A549 treated with CpdA at 1 μM for 4 hours (cell line): ENCODE results near the gene RECQL5. TPM values are rescaled to one million over a fixed set of nuclear protein-coding genes. Genes with fewer than 3 reads are reported as not detected.

ENCODE experiments used
- total RNA-seq: library from RNA; stranded (reverse); fragments of 200-300 nt; extraction: Qiagen RNA extraction; gene quantifications from 5 replicates; pipeline ENCODE4 v1.2.3, GENCODE V29; 2022; ENCODE audit warnings: low read depth

The RECQL5 gene
- 24.2 to 31.8 TPM (median 26.8 TPM) in 5 replicates for total RNA-seq

GRCh38 chr17:75666959-75667790 is at the start of gene RECQL5, which contains the start of gene SAP30BP:
Gene RECQL5 (minus strand): TSS chr17:75667154. CDS start chr17:75666557, 597 bp downstream.
Gene SAP30BP (plus strand): TSS chr17:75667338. CDS start chr17:75667373, 35 bp downstream.

GRCh38 chr17:75632863-75633485 is 34.0 kb downstream of the RECQL5 start, which contains the start of gene SMIM5:
Gene SMIM5 (plus strand): TSS chr17:75633434. CDS start chr17:75640202, 6,768 bp downstream.

GRCh38 chr17:75587675-75588595 is 79.0 kb downstream of the RECQL5 start, which contains the start of gene MYO15B:
Gene MYO15B (plus strand): TSS chr17:75587800. CDS start chr17:75588058, 258 bp downstream.

Other genes starting within 250 kb of the RECQL5 start
- gene TMEM94, start 210.5 kb downstream of the RECQL5 start, total RNA-seq: 39.9 to 52.6 TPM (median 48.8 TPM) in 5 replicates
- 8.6 to 12.2 TPM (median 9.9 TPM) in 5 replicates for gene CASKIN2, start 151.6 kb downstream of the RECQL5 start, total RNA-seq
- 27.8 to 51.0 TPM (median 44.6 TPM) in 5 replicates for gene TSEN54, start 150.6 kb downstream of the RECQL5 start, total RNA-seq
- gene LLGL2, start 141.5 kb downstream of the RECQL5 start, total RNA-seq: 16.8 to 30.9 TPM (median 26.3 TPM) in 5 replicates
- 38.9 to 58.8 TPM (median 48.5 TPM) in 5 replicates for gene MYO15B, start 79.4 kb downstream of the RECQL5 start, total RNA-seq
- 0.43 to 0.81 TPM (median 0.52 TPM) in 5 replicates for gene SMIM5, start 33.7 kb downstream of the RECQL5 start, total RNA-seq
- 96.6 to 129 TPM (median 102 TPM) in 5 replicates for gene SAP30BP, start 184 bp upstream of the RECQL5 start, total RNA-seq
- 38.3 to 62.6 TPM (median 49.8 TPM) in 5 replicates for gene ITGB4, start 54.3 kb upstream of the RECQL5 start, total RNA-seq
- gene GALK1, start 98.0 kb upstream of the RECQL5 start, total RNA-seq: 45.6 to 76.1 TPM (median 66.2 TPM) in 5 replicates
- 26.2 to 32.7 TPM (median 28.4 TPM) in 5 replicates for gene UNK, start 117.7 kb upstream of the RECQL5 start, total RNA-seq
- gene UNC13D, start 177.2 kb upstream of the RECQL5 start, total RNA-seq: 2.9 to 5.0 TPM (median 4.2 TPM) in 5 replicates
- gene WBP2, start 188.2 kb upstream of the RECQL5 start, total RNA-seq: 93.8 to 114 TPM (median 97.0 TPM) in 5 replicates
- gene TRIM47, start 211.4 kb upstream of the RECQL5 start, total RNA-seq: 105 to 184 TPM (median 149 TPM) in 5 replicates
- gene TRIM65, start 229.8 kb upstream of the RECQL5 start, total RNA-seq: 31.8 to 44.1 TPM (median 37.8 TPM) in 5 replicates
- 101 to 130 TPM (median 117 TPM) in 5 replicates for gene MRPL38, start 237.7 kb upstream of the RECQL5 start, total RNA-seq